H1 (cell line): Measurements from ENCODE around the gene DNAJC6. TPM values are rescaled to one million over a fixed set of nuclear protein-coding genes. Genes with fewer than 3 reads are reported as not detected.

Experiments used
- CTCF ChIA-PET: fragments of 300-600 bp; sonication (Branson Sonifier 250); formaldehyde crosslinking; loops from one replicate; lab custom pipeline; 2021; ENCODE audit not compliant: partially characterized antibody; lab: Charles Lee
- POLR2A ChIA-PET: fragments of 300-600 bp; sonication (Branson Sonifier 250); formaldehyde crosslinking; loops from one replicate; lab custom pipeline; 2021; ENCODE audit warnings: inconsistent platforms; ENCODE audit not compliant: partially characterized antibody; lab: Charles Lee
- DNase-seq, 2 experiments: peaks; one replicate each; pipeline versions ENCODE4 v3.0.0 to v3.0.0-alpha.2; 2010 to 2022; ENCODE audit warnings: low spot score in 2 of 2, low read depth in 1 of 2, mixed read lengths in 1 of 2
- FAIRE-seq: peaks from 2 replicates; lab custom pipeline; 2011; peaks lifted over from hg19 to GRCh38; lab: Jason Lieb, UNC
- H2AFZ ChIP-seq: 2 replicates; pipeline ENCODE4 v1.8.1; 2012; ENCODE audit warnings: low read length, inconsistent platforms
- H2AK5ac ChIP-seq: 2 replicates; pipeline ENCODE4 v1.6.1; 2013; ENCODE audit warnings: low read depth, low read length
- H2BK120ac ChIP-seq: replicated peaks from 2 replicates; pipeline ENCODE3; 2013; ENCODE audit warnings: low read depth, low read length, inconsistent platforms
- H2BK12ac ChIP-seq: 2 replicates; pipeline ENCODE4 v1.6.1; 2013; ENCODE audit warnings: low read depth, low read length
- H2BK15ac ChIP-seq: 2 replicates; pipeline ENCODE4 v1.6.1; 2013; ENCODE audit warnings: low read length
- H2BK20ac ChIP-seq: 2 replicates; pipeline ENCODE4 v1.6.1; 2013; ENCODE audit warnings: low read length
- H2BK5ac ChIP-seq: 2 replicates; pipeline ENCODE4 v1.6.1; 2013; ENCODE audit warnings: low read depth, low read length
- H3K14ac ChIP-seq: 2 replicates; pipeline ENCODE4 v1.6.1; 2013; ENCODE audit warnings: inconsistent platforms; ENCODE audit not compliant: insufficient read length
- H3K18ac ChIP-seq: 2 replicates; pipeline ENCODE4 v1.6.1; 2013; ENCODE audit warnings: low read length; ENCODE audit errors: extremely low read depth
- H3K23ac ChIP-seq: 2 replicates; pipeline ENCODE4 v1.6.1; 2013; ENCODE audit warnings: inconsistent platforms; ENCODE audit not compliant: insufficient read length
- H3K23me2 ChIP-seq: 2 replicates; pipeline ENCODE4 v1.6.1; 2013; ENCODE audit warnings: low read depth, low read length
- H3K27ac ChIP-seq: 2 replicates; pipeline ENCODE4 v1.6.1; 2011; ENCODE audit warnings: low read depth, low read length, inconsistent platforms
- H3K27me3 ChIP-seq, 4 experiments: replicated peaks in 1 of 4; 1 replicate in 1 of 4; 2 replicates in 3 of 4; pipeline versions ENCODE4 v1.6.1 to v1.8.1; 2011 to 2013; ENCODE audit warnings: low read length in 3 of 4, mild to moderate bottlenecking in 3 of 4, inconsistent platforms in 2 of 4, mixed read lengths in 2 of 4, moderate library complexity in 1 of 4; ENCODE audit not compliant: control insufficient read depth in 3 of 4, insufficient read depth in 3 of 4; ENCODE audit errors: extremely low read depth in 1 of 4
- H3K36me3 ChIP-seq, 4 experiments: 2 replicates each; pipeline versions ENCODE4 v1.6.1 to v1.8.1; 2011 to 2013; ENCODE audit warnings: mild to moderate bottlenecking in 4 of 4, low read length in 3 of 4, moderate library complexity in 2 of 4, control low read depth in 1 of 4, inconsistent platforms in 1 of 4; ENCODE audit not compliant: insufficient read depth in 4 of 4, control insufficient read depth in 2 of 4
- H3K4ac ChIP-seq: replicated peaks from 2 replicates; pipeline ENCODE3; 2013; ENCODE audit warnings: low read length, low read depth, mixed read lengths, inconsistent platforms; ENCODE audit not compliant: insufficient read length
- H3K4me1 ChIP-seq, 4 experiments: replicated peaks in 1 of 4; 1 replicate in 1 of 4; 2 replicates in 3 of 4; pipeline versions ENCODE4 v1.6.1 to v1.8.1; 2011 to 2013; ENCODE audit warnings: low read length in 3 of 4, inconsistent platforms in 2 of 4, mixed read lengths in 1 of 4; ENCODE audit not compliant: insufficient read depth in 4 of 4, control insufficient read depth in 3 of 4
- H3K4me2 ChIP-seq, 2 experiments: 2 replicates each; pipeline versions ENCODE4 v1.6.1 to v1.8.1; 2011 to 2013; ENCODE audit warnings: low read depth in 2 of 2, low read length in 2 of 2, control low read depth in 1 of 2, inconsistent platforms in 1 of 2, mild to moderate bottlenecking in 1 of 2; ENCODE audit not compliant: insufficient read depth in 1 of 2
- H3K4me3 ChIP-seq, 4 experiments: fragments of 200-600, 300-600 bp in 1 of 4; sonication (generic), shearing (Covaris generic), sonication (Bioruptor Twin) in 1 of 4; 2 replicates each; pipeline versions ENCODE4 v1.5.1 to v1.8.1; 2011 to 2016; ENCODE audit warnings: low read length in 4 of 4, low read depth in 3 of 4, control low read depth in 2 of 4, inconsistent platforms in 2 of 4, mild to moderate bottlenecking in 2 of 4, mixed read lengths in 1 of 4, moderate library complexity in 1 of 4; ENCODE audit not compliant: insufficient read depth in 2 of 4; ENCODE audit errors: extremely low read depth in 1 of 4
- H3K56ac ChIP-seq: replicated peaks from 2 replicates; pipeline ENCODE3; 2013; ENCODE audit warnings: low read depth, mild to moderate bottlenecking, mixed read lengths, low read length, inconsistent platforms; ENCODE audit not compliant: insufficient read length
- H3K79me1 ChIP-seq: 2 replicates; pipeline ENCODE4 v1.6.1; 2013; ENCODE audit warnings: low read depth, low read length, control low read depth
- H3K79me2 ChIP-seq, 2 experiments: 2 replicates each; pipeline versions ENCODE4 v1.6.1 to v1.8.1; 2012 to 2013; ENCODE audit warnings: low read length in 2 of 2, mild to moderate bottlenecking in 2 of 2, inconsistent platforms in 1 of 2; ENCODE audit not compliant: insufficient read depth in 2 of 2, control insufficient read depth in 1 of 2
- H3K9ac ChIP-seq, 4 experiments: replicated peaks in 1 of 4; 1 replicate in 1 of 4; 2 replicates in 3 of 4; pipeline versions ENCODE4 v1.6.1 to v1.8.1; 2011 to 2013; ENCODE audit warnings: low read depth in 3 of 4, low read length in 3 of 4, control low read depth in 2 of 4, mild to moderate bottlenecking in 2 of 4, moderate library complexity in 2 of 4, inconsistent platforms in 1 of 4; ENCODE audit errors: extremely low read depth in 1 of 4
- H3K9me3 ChIP-seq, 2 experiments: 2 replicates each; pipeline versions ENCODE4 v1.6.1 to v1.8.1; 2012 to 2013; ENCODE audit warnings: mild to moderate bottlenecking in 2 of 2, moderate library complexity in 2 of 2, control low read depth in 1 of 2, inconsistent platforms in 1 of 2, low read depth in 1 of 2, low read length in 1 of 2, mixed read lengths in 1 of 2; ENCODE audit not compliant: insufficient read depth in 2 of 2
- H4K20me1 ChIP-seq, 2 experiments: replicated peaks in 1 of 2; 2 replicates each; pipeline versions ENCODE3 to v1.8.1; 2011 to 2013; ENCODE audit warnings: inconsistent platforms in 2 of 2, low read length in 2 of 2, mild to moderate bottlenecking in 1 of 2; ENCODE audit not compliant: insufficient read depth in 2 of 2, control insufficient read depth in 1 of 2
- H4K5ac ChIP-seq: 2 replicates; pipeline ENCODE4 v1.6.1; 2013; ENCODE audit warnings: low read length, low read depth, mixed read lengths, inconsistent platforms; ENCODE audit not compliant: insufficient read length
- H4K8ac ChIP-seq: 2 replicates; pipeline ENCODE4 v1.8.0; 2013; ENCODE audit warnings: mild to moderate bottlenecking, moderate library complexity, low read length, inconsistent platforms; ENCODE audit not compliant: insufficient read depth; ENCODE audit errors: extremely low read depth
- H4K91ac ChIP-seq: replicated peaks from 2 replicates; pipeline ENCODE3; 2013; ENCODE audit warnings: low read length, mixed read lengths, inconsistent platforms; ENCODE audit not compliant: insufficient read length
- BCL11A ChIP-seq, 2 experiments: IDR thresholded peaks; one replicate each; pipeline ENCODE4 v1.6.1; 2011; ENCODE audit warnings: low read depth in 2 of 2, low read length in 2 of 2, mild to moderate bottlenecking in 2 of 2
- WGBS, 2 experiments: shearing (Covaris generic) in 1 of 2; methylation state at CpG; one replicate each; pipeline versions ENCODE4 v1.1.6 to v1.1.7; 2013 to 2015; ENCODE audit warnings: low lambda C conversion rate in 2 of 2, mixed read lengths in 2 of 2, inconsistent platforms in 1 of 2, low coverage in 1 of 2, missing lambda C conversion rate in 1 of 2; ENCODE audit not compliant: insufficient replicate concordance in 2 of 2, insufficient coverage in 1 of 2, insufficient read length in 1 of 2; ENCODE audit errors: extremely low coverage in 1 of 2, missing lambda C conversion rate in 1 of 2; 5-methylcytosine and 5-hydroxymethylcytosine counted together
- polyA plus RNA-seq, 7 experiments: library from polyadenylated mRNA; depleted of rRNA in 3 of 7; stranded (reverse) in 5 of 7; unstranded in 2 of 7; fragments of >200 nt in 5 of 7; fragments of 200-250 nt in 2 of 7; gene quantifications; 1 replicate in 5 of 7; 2 replicates in 1 of 7; 4 replicates in 1 of 7; pipeline versions ENCODE4 v1.2.1 to v1.2.3, GENCODE V29; 2011 to 2013; ENCODE audit warnings: missing spikeins in 2 of 7, mixed read lengths in 2 of 7
- total RNA-seq: library from RNA; stranded (reverse); fragmentation: NEBNext Ultra II Directional; extraction: Animal tissue kit (Norgen Biotek cat#: 25700); gene quantifications from 2 replicates; pipeline ENCODE4 v1.2.1, GENCODE V29; 2021

Gene DNAJC6
- total and polyA plus RNA-seq, 2 of the 8 experiments (the other 6 are each of a cell fraction or from before 2014, with no cell fraction given): 1.6 to 3.0 TPM

GRCh38 chr1:65346190-65346589 lies 36.8 kb downstream of the DNAJC6 start:
- no peaks in the 10 kb centered on the region; the same call in 1 of the 2 replicates for H3K23me2 ChIP-seq
- no peak overlapping the region for H3K9ac ChIP-seq
- H2AFZ ChIP-seq: no peak overlapping the region
- H3K14ac ChIP-seq: no peak overlapping the region
- POLR2A ChIA-PET: no interaction called here
- no peak overlapping the region for H3K4ac ChIP-seq
- no peaks in the 10 kb centered on the region for H3K36me3 ChIP-seq
- TF ChIP-seq BCL11A (IDR thresholded peaks at IDR 0.05; ENCODE audit: low read depth in 2 of 2, low read length in 2 of 2): no peak
- no peak overlapping the region for H2BK5ac ChIP-seq
- no peaks in the 10 kb centered on the region for H3K27me3 ChIP-seq
- H2BK12ac ChIP-seq: no peak overlapping the region
- no peak overlapping the region for H3K4me2 ChIP-seq
- no peak overlapping the region for H4K91ac ChIP-seq
- H3K79me2 ChIP-seq: no peaks in the 10 kb centered on the region
- H3K56ac ChIP-seq: no peak overlapping the region
- no peak overlapping the region for H3K23ac ChIP-seq
- H2BK120ac ChIP-seq: no peak overlapping the region
- H4K5ac ChIP-seq: no peak overlapping the region
- H4K8ac ChIP-seq: no peak overlapping the region
- FAIRE-seq: no peak
- no peak for DNase-seq
- H3K4me3 ChIP-seq: no peak overlapping the region
- H2BK20ac ChIP-seq: no peak overlapping the region
- 86% methylated on average over 2 of the region's 2 CpGs; no CpG with 5 or more reads in 1 of the 2 experiments for WGBS, 2 experiments
- no peaks in the 10 kb centered on the region for H3K79me1 ChIP-seq
- H3K27ac ChIP-seq: no peak overlapping the region
- no peak overlapping the region for H2BK15ac ChIP-seq
- peaks cover 0 to 2% (median under 1%) of the 10 kb centered on the region in 4 experiments; a peak in 2 of 7 replicates for H3K4me1 ChIP-seq
- H3K9me3 ChIP-seq: no peaks in the 10 kb centered on the region
- H3K18ac ChIP-seq: no peak overlapping the region
- H4K20me1 ChIP-seq: no peaks in the 10 kb centered on the region
- CTCF ChIA-PET: interaction anchor here (1.3 to 2.0 kb wide), 2 partner anchors 18 to 25 kb away, joined by 3 to 5 read pairs; no protein-coding TSS in a partner anchor
- H2AK5ac ChIP-seq: no peak overlapping the region
